ENCODE data around the gene SMG1.
A peak's percentile ranks its signal among the peaks of the same experiment; 100 is the strongest.

SMG1 gene

DNA sequence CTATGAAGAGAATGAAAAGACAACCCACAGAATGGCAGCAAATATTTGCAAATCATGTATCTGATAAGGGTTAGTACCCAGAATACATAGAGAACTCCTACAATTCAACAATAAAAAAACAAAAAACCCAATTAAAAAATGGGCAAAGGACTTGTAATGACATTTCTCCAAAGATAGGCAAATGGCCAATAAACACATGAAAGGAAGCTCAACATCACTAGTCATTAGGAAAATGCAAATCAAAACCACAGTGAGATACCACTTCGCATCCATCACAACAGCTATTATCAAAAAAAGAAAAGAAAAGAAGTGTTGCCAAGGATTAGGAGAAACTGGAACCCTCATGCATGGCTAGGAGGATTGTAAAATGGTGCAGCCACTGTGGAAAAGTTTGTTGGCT is 79.8 kb downstream of the SMG1 start:
- DNase-seq (ENCODE audit: low read depth) = no peak

GRCh38 chr16:18842565-18842964 is 83.6 kb downstream of the SMG1 start:
- DNase-seq (ENCODE audit: low read depth) = no peak

GRCh38 chr16:18841833-18842525 is 84.2 kb downstream of the SMG1 start:
- DNase-seq (ENCODE audit: low read depth) = no peak

- no peak for DNase-seq (ENCODE audit: low read depth)
Measured at GRCh38 chr16:18839555-18839954, 86.7 kb downstream of the SMG1 start.

DNA sequence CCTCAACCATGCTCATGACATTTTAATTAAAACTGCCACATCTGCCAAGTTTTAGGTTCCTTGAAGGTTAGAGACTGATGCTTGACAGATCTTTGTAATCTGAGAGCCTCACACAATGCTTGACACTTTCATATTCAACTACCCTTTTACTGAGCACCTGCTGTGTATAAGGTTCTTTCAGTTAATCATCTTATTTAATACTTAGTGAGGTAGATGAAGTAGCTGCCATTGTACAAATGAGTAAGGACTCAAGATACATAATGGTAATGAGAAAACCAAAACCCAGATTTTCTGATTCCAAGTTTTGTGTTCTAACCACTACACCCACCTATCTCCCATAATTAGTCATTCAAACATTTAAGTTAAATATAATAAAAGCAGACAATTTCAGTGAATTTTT is 89.5 kb downstream of the SMG1 start:
- no peak for DNase-seq (ENCODE audit: low read depth)

DNA sequence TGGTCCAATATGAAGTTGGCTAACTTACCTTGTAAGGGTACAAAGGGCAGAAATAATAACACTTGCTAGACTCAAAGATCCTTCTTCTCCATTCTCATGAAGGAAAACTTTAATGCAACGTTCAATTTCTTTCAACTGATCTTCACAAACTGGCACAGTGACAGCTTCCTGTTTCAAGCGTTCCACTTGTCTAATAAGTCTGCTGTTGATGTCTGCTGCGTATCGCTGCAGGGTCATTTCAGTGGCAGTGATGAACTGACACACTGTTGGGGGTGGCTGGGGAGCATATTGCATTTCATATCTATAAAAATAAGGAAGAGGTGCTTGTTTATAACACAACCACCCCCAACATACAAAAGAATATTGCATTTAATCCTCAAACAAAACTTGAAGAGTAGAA is 91.3 kb downstream of the SMG1 start:
- DNase-seq (ENCODE audit: low read depth) = no peak

- DNase-seq (ENCODE audit: low read depth) = no peak
Measured at GRCh38 chr16:18833707-18834505, 92.3 kb downstream of the SMG1 start.

- DNase-seq (ENCODE audit: low read depth) = no peak
Measured at GRCh38 chr16:18832613-18833012, 93.6 kb downstream of the SMG1 start.

GRCh38 chr16:18832006-18832405 is 94.2 kb downstream of the SMG1 start:
- no peak for DNase-seq (ENCODE audit: low read depth)

GRCh38 chr16:18829251-18829650 is 97.0 kb downstream of the SMG1 start:
- no peak for DNase-seq (ENCODE audit: low read depth)

GRCh38 chr16:18827890-18828289 is 98.3 kb downstream of the SMG1 start:
- DNase-seq (ENCODE audit: low read depth) = no peak

DNA sequence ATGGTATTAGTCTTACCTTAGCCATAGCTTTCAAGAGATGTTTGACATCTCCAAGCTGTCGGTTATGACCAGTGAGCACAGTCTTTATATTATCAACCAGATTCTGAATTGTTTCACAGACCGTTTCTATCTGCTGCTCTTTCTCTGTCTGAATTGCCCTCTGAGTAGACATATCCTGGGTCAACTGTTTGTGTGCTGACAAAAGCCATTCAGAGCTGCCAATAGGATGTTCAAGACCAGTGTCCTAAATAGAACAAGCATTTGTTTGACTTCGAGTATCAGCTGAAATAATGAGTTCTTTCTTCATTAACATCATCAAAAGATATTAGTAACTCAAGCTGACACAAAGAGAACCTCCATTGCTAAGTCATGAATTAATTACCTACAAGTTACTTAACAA is 109.9 kb downstream of the SMG1 start:
- no peak for DNase-seq (ENCODE audit: low read depth)

GRCh38 chr16:18811925-18812324 is 114.3 kb downstream of the SMG1 start:
- no peak for DNase-seq (ENCODE audit: low read depth)

- no peak for DNase-seq (ENCODE audit: low read depth)
Measured at GRCh38 chr16:18809165-18809564, 117.0 kb downstream of the SMG1 start.

- no peak for DNase-seq (ENCODE audit: low read depth)
Measured at GRCh38 chr16:18805257-18805773, 120.9 kb downstream of the SMG1 start.

DNA sequence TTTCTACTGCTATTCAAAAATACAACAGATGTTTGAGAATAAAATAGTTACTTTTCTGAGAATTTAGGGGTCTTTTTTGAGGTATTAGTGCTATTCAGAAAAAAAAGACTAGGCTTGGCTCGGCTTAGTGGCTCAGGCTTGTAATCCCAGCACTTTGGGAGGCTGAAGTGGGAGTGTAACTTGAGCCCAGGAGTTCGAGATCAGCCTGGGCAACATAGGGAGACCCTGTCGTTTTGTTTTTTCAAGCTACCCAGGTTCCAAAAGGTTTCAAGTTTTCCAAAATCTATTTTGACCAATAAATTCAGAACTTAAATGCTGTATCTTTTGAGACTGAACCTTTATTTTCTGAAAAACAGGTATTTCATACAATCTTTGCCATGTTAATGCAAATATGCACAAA is 121.7 kb downstream of the SMG1 start:
- DNase-seq (ENCODE audit: low read depth) = no peak

DNA sequence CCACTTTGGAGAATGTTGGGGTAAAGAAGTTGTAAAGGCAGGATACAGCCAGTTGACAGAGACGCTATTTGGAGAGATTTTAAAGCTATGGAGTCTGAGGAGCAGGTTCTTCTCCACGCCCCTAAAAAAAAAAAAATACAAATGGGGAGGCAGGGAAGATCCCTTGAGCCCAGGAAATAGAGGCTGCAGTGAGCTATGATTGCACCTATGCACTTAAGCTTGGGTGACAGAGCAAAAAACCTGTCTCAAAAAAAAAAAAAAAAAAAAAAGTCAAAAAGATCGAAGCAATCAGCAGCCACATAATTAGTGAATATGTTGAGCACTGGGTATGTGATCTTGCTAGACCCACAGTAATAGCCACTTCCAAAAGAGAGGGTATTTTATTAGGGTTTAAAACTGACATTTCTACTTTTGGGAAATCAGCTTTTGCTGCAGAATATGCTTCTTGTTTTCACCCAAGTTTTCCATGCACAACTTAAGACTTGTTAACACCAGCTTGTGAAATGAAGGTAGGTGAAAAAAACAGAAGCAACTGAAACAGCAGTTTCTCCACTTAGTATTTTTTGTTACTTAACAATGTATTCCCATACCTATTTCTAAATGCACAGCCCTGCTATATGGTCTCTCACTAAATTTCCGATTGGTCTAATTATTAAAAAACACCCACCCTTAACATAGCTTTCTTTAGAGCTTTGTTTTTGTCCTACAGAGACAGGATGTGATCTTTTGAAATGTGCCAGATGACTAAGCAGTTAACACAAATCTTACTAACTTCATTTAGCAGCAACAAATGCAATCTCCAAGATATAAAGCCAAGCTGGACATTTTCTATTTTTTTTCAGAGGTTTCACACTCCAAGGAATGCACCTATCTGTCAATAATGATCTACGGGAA is 122.4 kb downstream of the SMG1 start:
- no peak for DNase-seq (ENCODE audit: low read depth)

DNA sequence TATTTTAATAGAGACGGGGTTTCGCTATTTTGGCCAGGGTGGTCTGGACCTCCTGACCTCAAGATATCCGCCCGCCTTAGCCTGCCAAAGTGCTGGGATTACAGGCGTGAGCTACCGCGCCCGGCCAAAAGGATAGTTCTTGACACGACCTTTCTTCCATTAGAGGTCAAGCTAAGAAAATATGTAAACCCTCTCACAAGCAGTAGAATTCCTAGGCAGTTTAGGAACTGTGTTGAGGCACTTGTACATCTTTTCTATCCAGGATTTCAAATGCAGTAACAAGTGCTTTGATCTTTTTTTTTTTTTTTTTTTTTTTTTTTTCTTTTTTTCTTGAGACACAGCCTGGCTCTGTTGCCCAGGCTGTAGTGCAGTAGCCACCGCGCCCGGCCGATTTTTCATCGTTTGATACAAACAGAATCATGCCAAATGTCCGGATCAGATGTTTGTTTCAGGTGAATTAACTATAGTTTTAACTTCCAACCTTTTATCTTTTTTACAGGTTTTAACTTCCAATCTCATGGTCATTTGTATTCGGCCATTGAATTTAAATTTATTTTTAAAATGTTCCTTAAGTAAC is 123.4 kb downstream of the SMG1 start:
- no peak for DNase-seq (ENCODE audit: low read depth)

- DNase-seq (ENCODE audit: low read depth) = peak; percentile 98
Measured at GRCh38 chr16:18801145-18801972, 124.8 kb downstream of the SMG1 start, which contains the start of gene ARL6IP1. TSS of gene ARL6IP1 (minus strand) at chr16:18801549. CDS start at chr16:18801466, 83 bp downstream.

DNA sequence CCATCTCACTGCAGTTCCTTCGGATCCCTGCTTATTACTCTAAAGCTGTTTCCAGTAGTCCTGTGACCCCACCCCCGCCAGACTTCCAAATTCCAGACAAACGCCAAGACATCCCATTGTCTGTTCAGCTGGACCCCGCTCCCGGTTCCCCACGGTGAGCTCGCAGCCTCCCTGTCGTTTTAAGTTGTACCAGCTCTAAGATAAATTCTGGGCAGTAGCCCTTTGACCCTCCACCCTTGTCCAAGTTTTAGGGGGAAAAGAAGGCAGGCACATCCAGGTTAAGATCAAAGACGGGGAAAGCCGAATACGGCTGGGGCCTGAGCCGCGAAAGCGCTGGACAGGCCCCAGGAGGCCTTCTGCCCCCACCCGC is 125.4 kb downstream of the SMG1 start:
- no peak for DNase-seq (ENCODE audit: low read depth)

DNA sequence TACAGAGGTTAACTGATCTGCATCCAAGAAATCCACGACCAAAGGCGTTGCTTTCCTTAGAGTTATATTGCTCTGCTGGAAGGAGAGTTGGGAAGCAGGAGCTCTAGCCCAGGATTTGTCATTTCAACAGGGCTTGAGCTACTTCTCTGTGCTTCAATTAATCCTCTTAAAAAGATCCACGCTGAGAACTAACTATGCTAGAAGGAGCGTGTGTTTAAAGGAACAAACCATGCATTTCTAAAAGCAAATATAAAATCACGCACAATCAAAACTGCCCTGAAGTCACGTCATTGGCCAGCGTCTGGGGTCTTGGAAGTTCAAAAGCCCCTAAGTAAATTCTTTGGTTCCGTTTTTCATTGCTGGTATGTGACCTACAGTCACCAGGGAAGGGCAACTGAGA is 125.9 kb downstream of the SMG1 start:
- DNase-seq (ENCODE audit: low read depth) = no peak

All from activated T-helper 9 cell treated with anti-CD3 and anti-CD28 coated beads, Interleukin-2, amount 50 U/mL, for 16 hours (primary cell).